Body of pancreas (tissue), 4 donors: ENCODE measurements around the gene CFAP210.

Experiments used
- CTCF ChIP-seq, 7 experiments: fragments of 450-650 bp in 4 of 7; fragments of 200-600 bp in 3 of 7; sonication (generic) in 3 of 7; IDR thresholded peaks; one replicate each; pipeline ENCODE4 v1.5.1; 2016 to 2019; ENCODE audit warnings: antibody characterized with exemption in 7 of 7
- POLR2A ChIP-seq, 3 donors: fragments of 450-650 bp; IDR thresholded peaks; one replicate each; pipeline ENCODE4 v1.6.1; 2016; ENCODE audit warnings: antibody characterized with exemption in 3 of 3, mild to moderate bottlenecking in 2 of 3

GRCh38 chr2:169716938-169717690 is 22.9 kb upstream of the CFAP210 start:
- no peak for TF ChIP-seq CTCF (IDR thresholded peaks at IDR 0.05)
- no peak for TF ChIP-seq POLR2A (IDR thresholded peaks at IDR 0.05)
